Endothelial cell of umbilical vein (primary cell): ENCODE measurements around the gene NFYA. TPM values are rescaled to one million over a fixed set of nuclear protein-coding genes. Genes with fewer than 3 reads are reported as not detected.

ENCODE experiments used
- BruUV-seq: library from RNA; stranded (reverse); fragments of 400-500 nt; replicated peaks from 2 replicates; lab custom pipeline; 2021; lab: Mats Ljungman, UMichigan
- CTCF ChIA-PET: fragments of 300-600, 350-600 bp; sonication (Branson Sonifier 250); formaldehyde crosslinking; loops from one replicate; lab custom pipeline; 2021; ENCODE audit warnings: antibody characterized with exemption, inconsistent platforms; lab: Charles Lee
- POLR2A ChIA-PET: fragments of 300-600, 350-600 bp; sonication (Branson Sonifier 250); formaldehyde crosslinking; loops from one replicate; lab custom pipeline; 2021; ENCODE audit warnings: antibody characterized with exemption, inconsistent platforms; lab: Charles Lee
- DNase-seq: peaks from one replicate; pipeline ENCODE4 v3.0.0-alpha.2; 2011; ENCODE audit warnings: low read depth, low spot score
- FAIRE-seq: peaks from 2 replicates; lab custom pipeline; 2011; peaks lifted over from hg19 to GRCh38; lab: Jason Lieb, UNC
- H2AFZ ChIP-seq: 2 replicates; pipeline ENCODE4 v1.6.0; 2012; ENCODE audit warnings: low read depth, low read length, control low read depth, inconsistent platforms
- H3K27ac ChIP-seq: 2 replicates; pipeline ENCODE4 v1.5.1; 2011; ENCODE audit warnings: low read depth, mild to moderate bottlenecking, control low read depth, low read length, moderate library complexity; ENCODE audit not compliant: insufficient read depth
- H3K27me3 ChIP-seq, 2 experiments: 2 replicates each; pipeline versions ENCODE4 v1.6.0 to v1.6.1; 2011; ENCODE audit warnings: low read length in 2 of 2, mixed read lengths in 1 of 2; ENCODE audit not compliant: control insufficient read depth in 2 of 2, insufficient read depth in 2 of 2
- H3K36me3 ChIP-seq, 2 experiments: 2 replicates in 1 of 2; 3 replicates in 1 of 2; pipeline ENCODE4 v1.5.1; 2011; ENCODE audit warnings: low read length in 2 of 2, mild to moderate bottlenecking in 1 of 2, moderate library complexity in 1 of 2; ENCODE audit not compliant: control insufficient read depth in 2 of 2, insufficient read depth in 2 of 2; ENCODE audit errors: extremely low read depth in 1 of 2
- H3K4me1 ChIP-seq: 3 replicates; pipeline ENCODE4 v1.5.1; 2011; ENCODE audit warnings: mild to moderate bottlenecking, low read length; ENCODE audit not compliant: control insufficient read depth, insufficient read depth; ENCODE audit errors: extremely low read depth
- H3K4me2 ChIP-seq: 2 replicates; pipeline ENCODE4 v1.6.1; 2011; ENCODE audit warnings: low read length, control low read depth, mixed read lengths; ENCODE audit not compliant: insufficient read depth
- H3K4me3 ChIP-seq, 3 experiments: fragments of 200-600 bp in 1 of 3; sonication (generic), shearing (Covaris generic) in 1 of 3; replicated peaks in 1 of 3; 2 replicates each; pipeline ENCODE4 v1.5.1; 2011 to 2016; ENCODE audit warnings: control low read depth in 3 of 3, low read length in 3 of 3, mild to moderate bottlenecking in 2 of 3, inconsistent platforms in 1 of 3, low read depth in 1 of 3, moderate library complexity in 1 of 3; ENCODE audit not compliant: insufficient read depth in 1 of 3
- H3K79me2 ChIP-seq: 2 replicates; pipeline ENCODE4 v1.6.0; 2012; ENCODE audit warnings: low read length, inconsistent platforms; ENCODE audit not compliant: control insufficient read depth, insufficient read depth
- H3K9ac ChIP-seq: replicated peaks from 2 replicates; pipeline ENCODE3; 2011; ENCODE audit warnings: low read length, control low read depth; ENCODE audit not compliant: insufficient read depth; ENCODE audit errors: extremely low read depth
- H3K9me1 ChIP-seq: replicated peaks from 3 replicates; pipeline ENCODE4 v1.6.0; 2011; ENCODE audit warnings: mild to moderate bottlenecking, low read length; ENCODE audit not compliant: control insufficient read depth, insufficient read depth; ENCODE audit errors: extremely low read depth
- H3K9me3 ChIP-seq: replicated peaks from 2 replicates; pipeline ENCODE4 v1.5.1; 2012; ENCODE audit warnings: low read length, inconsistent platforms; ENCODE audit not compliant: control insufficient read depth, insufficient read depth
- H4K20me1 ChIP-seq: replicated peaks from 2 replicates; pipeline ENCODE3; 2011; ENCODE audit warnings: mild to moderate bottlenecking, low read length; ENCODE audit not compliant: control insufficient read depth, insufficient read depth; ENCODE audit errors: extremely low read depth
- EZH2 ChIP-seq: IDR thresholded peaks from 2 replicates; pipeline ENCODE4 v1.6.1; 2012; ENCODE audit warnings: borderline replicate concordance, low read depth, mild to moderate bottlenecking, moderate library complexity, low read length, inconsistent platforms; ENCODE audit not compliant: severe bottlenecking
- FOS ChIP-seq: IDR thresholded peaks from 2 replicates; pipeline ENCODE4 v1.6.1; 2011; ENCODE audit warnings: mild to moderate bottlenecking, low read length, moderate library complexity, borderline replicate concordance; ENCODE audit not compliant: insufficient read depth
- GATA2 ChIP-seq: IDR thresholded peaks from 2 replicates; pipeline ENCODE4 v1.7.0; 2011; ENCODE audit warnings: low read depth, mild to moderate bottlenecking, moderate library complexity, mixed read lengths, low read length; ENCODE audit not compliant: insufficient read length, insufficient read depth
- JUN ChIP-seq: IDR thresholded peaks from 2 replicates; pipeline ENCODE4 v1.6.1; 2011; ENCODE audit warnings: borderline replicate concordance, low read depth; ENCODE audit not compliant: insufficient read length, insufficient read depth
- MYC ChIP-seq: IDR thresholded peaks from one replicate; pipeline ENCODE4 v1.6.1; 2011; ENCODE audit warnings: mild to moderate bottlenecking, low read depth, low read length
- POLR2A ChIP-seq: IDR thresholded peaks from 2 replicates; pipeline ENCODE4 v1.6.1; 2012; ENCODE audit warnings: low read depth, mild to moderate bottlenecking, control low read depth, low read length
- POLR2AphosphoS5 ChIP-seq: IDR thresholded peaks from 2 replicates; pipeline ENCODE4 v1.6.1; 2012; ENCODE audit warnings: low read depth, mild to moderate bottlenecking, control low read depth, low read length, moderate library complexity; ENCODE audit not compliant: insufficient read depth
- dilution Hi-C: fragments of 300-500 bp; cut with MboI; formaldehyde crosslinking; loops from one replicate; pipeline ENCODE4 v1.15.0; 2019; ENCODE audit warnings: low sequenced_read_pairs; ENCODE audit not compliant: extremely low pct_ligation_motif_present
- intact Hi-C: fragments of 100-400 bp; cut with micrococcal nuclease; formaldehyde crosslinking; loops from one replicate; pipeline ENCODE4 v1.10.0; 2022
- polyA plus RNA-seq, 4 experiments: library from polyadenylated mRNA; depleted of rRNA in 3 of 4; stranded (reverse) in 3 of 4; unstranded in 1 of 4; fragments of >200 nt; gene quantifications; 2 replicates each; pipeline versions ENCODE4 v1.2.1 to v1.2.3, GENCODE V29; 2011 to 2012; ENCODE audit warnings: missing spikeins in 1 of 4
- total RNA-seq: library from RNA; stranded (reverse); gene quantifications from 2 replicates; pipeline ENCODE4 v1.2.3, GENCODE V29; 2021
- TF ChIP-seq, protein P1 (sequence below), 2 donors: IDR thresholded peaks; 1 replicate in 1 of 2; 2 replicates in 1 of 2; pipeline ENCODE4 v1.5.1; 2011; ENCODE audit warnings: low read length in 2 of 2, mild to moderate bottlenecking in 2 of 2, moderate library complexity in 2 of 2, control low read depth in 1 of 2, inconsistent platforms in 1 of 2, low read depth in 1 of 2; ENCODE audit not compliant: insufficient read depth in 1 of 2; ENCODE audit errors: extremely low read depth in 1 of 2
- TF ChIP-seq, protein P2 (sequence below): IDR thresholded peaks from 2 replicates; pipeline ENCODE4 v1.6.1; 2011; ENCODE audit not compliant: insufficient read depth, insufficient read length

Gene NFYA
- total and polyA plus RNA-seq, 2 donors (not counting 3 experiments of a cell fraction or from before 2014, with no cell fraction given), result 13.1 to 29.0 TPM

DNA sequence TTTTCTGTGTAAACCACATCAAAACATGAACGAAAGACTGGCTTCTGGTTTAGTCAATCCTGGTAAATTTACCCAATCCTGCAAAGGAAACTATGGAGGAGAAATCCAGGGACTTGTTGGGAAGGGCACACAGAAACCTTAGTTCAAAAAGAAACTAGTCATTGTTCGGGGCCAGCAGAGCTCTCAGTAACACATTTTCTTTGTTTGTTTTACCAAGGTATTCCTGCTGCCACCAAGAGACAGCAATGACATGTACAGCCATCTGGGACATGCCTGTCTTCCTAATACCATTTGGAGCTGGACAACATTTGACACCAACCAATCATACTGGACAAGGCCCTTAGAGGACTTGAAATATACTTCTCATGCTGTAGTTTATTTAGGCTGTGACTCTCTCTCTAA is 8.9 kb upstream of the NFYA start:
- H3K9ac ChIP-seq, result no peak overlapping the region
- intact Hi-C loops, result no loop called here
- H3K27me3 ChIP-seq, result no peaks in the 10 kb centered on the region
- TF ChIP-seq GATA2 (no peak), EZH2 (no peak), MYC (no peak), JUN (no peak), POLR2A (no peak), FOS (no peak), POLR2AphosphoS5 (no peak)
- TF ChIP-seq, protein P1, sequence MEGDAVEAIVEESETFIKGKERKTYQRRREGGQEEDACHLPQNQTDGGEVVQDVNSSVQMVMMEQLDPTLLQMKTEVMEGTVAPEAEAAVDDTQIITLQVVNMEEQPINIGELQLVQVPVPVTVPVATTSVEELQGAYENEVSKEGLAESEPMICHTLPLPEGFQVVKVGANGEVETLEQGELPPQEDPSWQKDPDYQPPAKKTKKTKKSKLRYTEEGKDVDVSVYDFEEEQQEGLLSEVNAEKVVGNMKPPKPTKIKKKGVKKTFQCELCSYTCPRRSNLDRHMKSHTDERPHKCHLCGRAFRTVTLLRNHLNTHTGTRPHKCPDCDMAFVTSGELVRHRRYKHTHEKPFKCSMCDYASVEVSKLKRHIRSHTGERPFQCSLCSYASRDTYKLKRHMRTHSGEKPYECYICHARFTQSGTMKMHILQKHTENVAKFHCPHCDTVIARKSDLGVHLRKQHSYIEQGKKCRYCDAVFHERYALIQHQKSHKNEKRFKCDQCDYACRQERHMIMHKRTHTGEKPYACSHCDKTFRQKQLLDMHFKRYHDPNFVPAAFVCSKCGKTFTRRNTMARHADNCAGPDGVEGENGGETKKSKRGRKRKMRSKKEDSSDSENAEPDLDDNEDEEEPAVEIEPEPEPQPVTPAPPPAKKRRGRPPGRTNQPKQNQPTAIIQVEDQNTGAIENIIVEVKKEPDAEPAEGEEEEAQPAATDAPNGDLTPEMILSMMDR (IDR thresholded peaks at IDR 0.05; ENCODE audit: extremely low read depth in 1 of 2, insufficient read depth in 1 of 2, low read depth in 1 of 2, low read length in 2 of 2), result no peak
- TF ChIP-seq, protein P2, sequence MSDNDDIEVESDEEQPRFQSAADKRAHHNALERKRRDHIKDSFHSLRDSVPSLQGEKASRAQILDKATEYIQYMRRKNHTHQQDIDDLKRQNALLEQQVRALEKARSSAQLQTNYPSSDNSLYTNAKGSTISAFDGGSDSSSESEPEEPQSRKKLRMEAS, result no peak
- H3K9me3 ChIP-seq, result no peaks in the 10 kb centered on the region
- no peak overlapping the region for H3K4me2 ChIP-seq
- H3K4me1 ChIP-seq, result peaks cover 5% of the 10 kb centered on the region
- POLR2A ChIA-PET, result no interaction called here
- FAIRE-seq (no peak), DNase-seq (no peak)
- BruUV-seq, result no TSS peak
- no peaks in the 10 kb centered on the region for H3K36me3 ChIP-seq
- no peak overlapping the region for H2AFZ ChIP-seq
- H3K4me3 ChIP-seq, result no peak overlapping the region
- CTCF ChIA-PET, result interaction anchor here (0.9 to 1.9 kb wide), 2 partner anchors 29 to 36 kb away, joined by 3 to 7 read pairs; no protein-coding TSS in a partner anchor
- H4K20me1 ChIP-seq, result no peaks in the 10 kb centered on the region
- no peaks in the 10 kb centered on the region for H3K9me1 ChIP-seq
- dilution Hi-C loops, result no loop called here
- no peak overlapping the region for H3K27ac ChIP-seq
- H3K79me2 ChIP-seq, result no peaks in the 10 kb centered on the region
